Adrenal gland (tissue), 5 donors: ENCODE data around the gene EML6.

ENCODE experiments used
- POLR2A ChIP-seq, 2 donors: fragments of 450-650 bp; IDR thresholded peaks; one replicate each; pipeline ENCODE4 v1.6.1; 2017; ENCODE audit warnings: antibody characterized with exemption in 2 of 2, mild to moderate bottlenecking in 2 of 2, moderate library complexity in 1 of 2
- TF ChIP-seq, protein P1 (sequence below), 6 experiments: fragments of 450-650 bp in 4 of 6; fragments of 200-600 bp in 2 of 6; sonication (generic) in 1 of 6; IDR thresholded peaks; 1 replicate in 5 of 6; 2 replicates in 1 of 6; pipeline versions ENCODE4 v1.5.1 to v1.8.0; 2016 to 2021; ENCODE audit warnings: antibody characterized with exemption in 6 of 6, mild to moderate bottlenecking in 2 of 6, moderate library complexity in 1 of 6
- donor health status: DM: no; HTN: no; CAD: no.

DNA sequence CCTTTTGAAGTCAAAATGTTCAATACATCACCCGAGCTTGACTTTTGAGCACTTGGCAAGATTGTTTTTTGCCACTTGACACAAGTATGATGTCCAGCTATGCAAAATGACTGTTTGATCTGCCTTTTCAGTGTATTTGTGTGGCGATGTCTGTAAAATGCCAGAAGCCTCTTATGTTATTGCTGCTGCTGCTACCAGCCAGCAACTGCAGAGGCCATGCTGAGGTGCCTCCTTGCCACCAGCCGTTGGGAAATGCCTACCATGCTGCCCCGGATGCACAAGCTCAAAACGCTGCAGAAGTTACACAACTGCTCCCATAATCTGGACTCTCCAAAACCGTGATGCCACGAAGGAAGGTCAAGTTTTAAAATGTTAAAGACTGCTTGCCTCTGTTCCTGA lies 246.5 kb downstream of the EML6 start:
- TF ChIP-seq, protein P1, sequence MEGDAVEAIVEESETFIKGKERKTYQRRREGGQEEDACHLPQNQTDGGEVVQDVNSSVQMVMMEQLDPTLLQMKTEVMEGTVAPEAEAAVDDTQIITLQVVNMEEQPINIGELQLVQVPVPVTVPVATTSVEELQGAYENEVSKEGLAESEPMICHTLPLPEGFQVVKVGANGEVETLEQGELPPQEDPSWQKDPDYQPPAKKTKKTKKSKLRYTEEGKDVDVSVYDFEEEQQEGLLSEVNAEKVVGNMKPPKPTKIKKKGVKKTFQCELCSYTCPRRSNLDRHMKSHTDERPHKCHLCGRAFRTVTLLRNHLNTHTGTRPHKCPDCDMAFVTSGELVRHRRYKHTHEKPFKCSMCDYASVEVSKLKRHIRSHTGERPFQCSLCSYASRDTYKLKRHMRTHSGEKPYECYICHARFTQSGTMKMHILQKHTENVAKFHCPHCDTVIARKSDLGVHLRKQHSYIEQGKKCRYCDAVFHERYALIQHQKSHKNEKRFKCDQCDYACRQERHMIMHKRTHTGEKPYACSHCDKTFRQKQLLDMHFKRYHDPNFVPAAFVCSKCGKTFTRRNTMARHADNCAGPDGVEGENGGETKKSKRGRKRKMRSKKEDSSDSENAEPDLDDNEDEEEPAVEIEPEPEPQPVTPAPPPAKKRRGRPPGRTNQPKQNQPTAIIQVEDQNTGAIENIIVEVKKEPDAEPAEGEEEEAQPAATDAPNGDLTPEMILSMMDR (IDR thresholded peaks at IDR 0.05), result no peak
- TF ChIP-seq POLR2A (IDR thresholded peaks at IDR 0.05), result no peak
